ENCODE data around the gene UMODL1. TPM values are rescaled to one million over a fixed set of nuclear protein-coding genes. Genes with fewer than 3 reads are reported as not detected.

The UMODL1 gene
- total RNA-seq, 1 experiment from 2014 or later = not detected

Other genes with a start within 250 kb of the UMODL1 start
- gene PRDM15, start 192.0 kb upstream of the UMODL1 start, total RNA-seq (2014; rRNA removed; shearing (Covaris generic)) = 2.2 and 5.1 TPM in 2 replicates
- 9.3 and 17.1 TPM in 2 replicates for gene C2CD2, start 117.3 kb upstream of the UMODL1 start, total RNA-seq (2014; rRNA removed; shearing (Covaris generic))
- gene ZBTB21, start 61.0 kb upstream of the UMODL1 start, total RNA-seq (2014; rRNA removed; shearing (Covaris generic)) = 7.1 and 11.4 TPM in 2 replicates
- 4.5 and 11.5 TPM in 2 replicates for gene ABCG1, start 147.8 kb downstream of the UMODL1 start, total RNA-seq (2014; rRNA removed; shearing (Covaris generic))
- gene TFF3, start 244.1 kb downstream of the UMODL1 start, total RNA-seq (2014; rRNA removed; shearing (Covaris generic)) = not detected in 2 replicates